HEK293T (cell line): Measurements from ENCODE around the gene SYNGR1.

Source experiments
- CTCF ChIA-PET: fragments of 350-600 bp; formaldehyde crosslinking; extraction: SDS; loops from one replicate; lab custom pipeline; 2021; ENCODE audit warnings: antibody characterized with exemption, inconsistent platforms; lab: Yijun Ruan, JAX
- POLR2A ChIA-PET: fragments of 350-600 bp; formaldehyde crosslinking; extraction: SDS; loops from one replicate; lab custom pipeline; 2020; ENCODE audit warnings: antibody characterized with exemption, inconsistent platforms; lab: Yijun Ruan, JAX
- DNase-seq: peaks from one replicate; pipeline ENCODE4 v3.0.0; 2012; ENCODE audit warnings: mixed read lengths; ENCODE audit errors: extremely low spot score
- ARNT ChIP-seq: fragments of 450-650 bp; IDR thresholded peaks from 2 replicates; pipeline ENCODE4 v1.6.1; 2017; ENCODE audit warnings: mild to moderate bottlenecking
- BHLHE40 ChIP-seq: fragments of 450-650 bp; IDR thresholded peaks from 2 replicates; pipeline ENCODE4 v1.6.1; 2016; ENCODE audit warnings: mild to moderate bottlenecking, moderate library complexity, borderline replicate concordance
- CTBP1 ChIP-seq: fragments of 450-650 bp; IDR thresholded peaks from 2 replicates; pipeline ENCODE4 v1.6.1; 2016; ENCODE audit warnings: borderline replicate concordance
- ELF4 ChIP-seq: fragments of 450-650 bp; IDR thresholded peaks from 2 replicates; pipeline ENCODE4 v1.6.1; 2017; ENCODE audit warnings: antibody characterized with exemption
- FOXA1 ChIP-seq: fragments of 450-650 bp; IDR thresholded peaks from 2 replicates; pipeline ENCODE4 v1.6.1; 2016; ENCODE audit warnings: mild to moderate bottlenecking
- FOXK2 ChIP-seq: fragments of 450-650 bp; IDR thresholded peaks from 2 replicates; pipeline ENCODE4 v1.6.1; 2016; ENCODE audit warnings: mild to moderate bottlenecking
- FOXM1 ChIP-seq: fragments of 450-650 bp; IDR thresholded peaks from 2 replicates; pipeline ENCODE4 v1.6.1; 2017; ENCODE audit warnings: mild to moderate bottlenecking, borderline replicate concordance
- HDGF ChIP-seq: fragments of 450-650 bp; IDR thresholded peaks from 2 replicates; pipeline ENCODE4 v1.6.1; 2017; ENCODE audit warnings: antibody characterized with exemption, borderline replicate concordance
- L3MBTL2 ChIP-seq: fragments of 450-650 bp; conservative IDR thresholded peaks from 2 replicates; pipeline ENCODE4 v1.6.1; 2016; ENCODE audit warnings: mild to moderate bottlenecking
- LEF1 ChIP-seq: fragments of 450-650 bp; IDR thresholded peaks from 2 replicates; pipeline ENCODE4 v1.6.1; 2017; ENCODE audit warnings: mild to moderate bottlenecking, borderline replicate concordance
- NFRKB ChIP-seq: fragments of 450-650 bp; IDR thresholded peaks from 2 replicates; pipeline ENCODE4 v1.6.1; 2016; ENCODE audit warnings: mild to moderate bottlenecking, moderate library complexity
- PKNOX1 ChIP-seq: fragments of 450-650 bp; IDR thresholded peaks from 2 replicates; pipeline ENCODE4 v1.6.1; 2016
- SP1 ChIP-seq: fragments of 450-650 bp; IDR thresholded peaks from 2 replicates; pipeline ENCODE4 v1.6.1; 2017
- SUZ12 ChIP-seq: fragments of 450-650 bp; IDR thresholded peaks from 2 replicates; pipeline ENCODE4 v1.6.1; 2016; ENCODE audit warnings: mild to moderate bottlenecking
- TARDBP ChIP-seq: fragments of 450-650 bp; IDR thresholded peaks from 2 replicates; pipeline ENCODE4 v1.6.1; 2016
- ZNF384 ChIP-seq: fragments of 450-650 bp; IDR thresholded peaks from 2 replicates; pipeline ENCODE4 v1.6.1; 2016

The SYNGR1 gene

GRCh38 chr22:39316440-39317083, 33.2 kb upstream of the SYNGR1 start:
- POLR2A ChIA-PET: interaction anchor here (0.7 to 7.7 kb wide), 16 partner anchors 10 to 209 kb away, joined by 3 to 176 read pairs (median 8); partner anchors contain the start of genes CBX7 and SYNGR1
- TF ChIP-seq FOXK2 (no peak), HDGF (peak; percentile 79; the same call in 1 of the 2 replicates)
- peak; percentile 60 for DNase-seq
- CTCF ChIA-PET: interaction anchor here (0.6 to 3.5 kb wide), 9 partner anchors 14 to 548 kb away, joined by 3 to 16 read pairs (median 3); no protein-coding TSS in a partner anchor

- DNase-seq: no peak
- POLR2A ChIA-PET: interaction anchor here (0.7 to 7.7 kb wide), 26 partner anchors 8 to 445 kb away, joined by 3 to 176 read pairs (median 8); partner anchors contain the start of genes ATF4, CBX6, CBX7 and MIEF1
- no peak for TF ChIP-seq FOXM1
- TF ChIP-seq HDGF: no peak
- no peak for TF ChIP-seq ARNT
- TF ChIP-seq LEF1: no peak
- TF ChIP-seq L3MBTL2: no peak
- no peak for TF ChIP-seq FOXK2
- TF ChIP-seq TARDBP: no peak
- no peak for TF ChIP-seq SP1
- no peak for TF ChIP-seq PKNOX1
- TF ChIP-seq CTBP1: no peak
- no peak for TF ChIP-seq FOXA1
- CTCF ChIA-PET: interaction anchor here (0.8 to 3.5 kb wide), 5 partner anchors 14 to 180 kb away, joined by 3 to 16 read pairs (median 4); no protein-coding TSS in a partner anchor
These were observed 32.6 kb upstream of the SYNGR1 start for GRCh38 chr22:39317084-39317774.

- ChIA-PET CTCF (interaction anchor here (0.5 to 3.5 kb wide), 4 partner anchors 13 to 163 kb away, joined by 4 to 16 read pairs (median 8); no protein-coding TSS in a partner anchor), POLR2A (interaction anchor here (0.7 to 7.7 kb wide), 54 partner anchors 8 to 618 kb away, joined by 3 to 176 read pairs (median 8); partner anchors contain the start of genes ATF4, CBX6, CBX7 and JOSD1)
- TF ChIP-seq LEF1 (no peak), SP1 (no peak)
- DNase-seq: no peak
These were observed 31.9 kb upstream of the SYNGR1 start for GRCh38 chr22:39317775-39318506.

GRCh38 chr22:39318507-39319283, 31.1 kb upstream of the SYNGR1 start:
- ChIA-PET POLR2A (interaction anchor here (0.6 to 7.7 kb wide), 74 partner anchors 7 to 637 kb away, joined by 3 to 176 read pairs (median 7); partner anchors contain the start of genes ATF4, CBX6, CBX7 and JOSD1), CTCF (interaction anchor here (0.5 to 2.1 kb wide), 3 partner anchors 12 to 164 kb away, joined by 3 to 10 read pairs (median 5); no protein-coding TSS in a partner anchor)
- peak; percentile 20; the same call in 1 of the 2 replicates for TF ChIP-seq L3MBTL2
- no peak for TF ChIP-seq SP1
- TF ChIP-seq NFRKB: 0 out of 2 replicates have a peak, but pooled peaks have one; percentile 17
- no peak for DNase-seq

GRCh38 chr22:39319284-39320022, 30.3 kb upstream of the SYNGR1 start, which contains the start of gene RPL3:
Gene RPL3 (minus strand): TSS chr22:39319623. CDS start chr22:39319597, 26 bp downstream.
- peak; percentile 97 for DNase-seq
- POLR2A ChIA-PET: interaction anchor here (0.6 to 7.7 kb wide), 108 partner anchors 8 to 1051 kb away, joined by 3 to 176 read pairs (median 5); partner anchors contain the start of genes ATF4, CBX7, JOSD1 and MIEF1
- TF ChIP-seq TARDBP (no peak), L3MBTL2 (peak; percentile 47; the same call in 1 of the 2 replicates), SUZ12 (no peak), HDGF (no peak), PKNOX1 (no peak; the same call in 1 of the 2 replicates), BHLHE40 (no peak), ARNT (peak; percentile 77; the same call in 1 of the 2 replicates), FOXA1 (no peak), ZNF384 (no peak), FOXM1 (peak; percentile 33; the same call in 1 of the 2 replicates), NFRKB (peak; percentile 66; the same call in 1 of the 2 replicates), SP1 (no peak), CTBP1 (peak; percentile 75; the same call in 1 of the 2 replicates), ELF4 (peak; percentile 99), FOXK2 (no peak), LEF1 (peak; percentile 90; the same call in 1 of the 2 replicates)
- CTCF ChIA-PET: interaction anchor here (0.7 to 1.7 kb wide), 3 partner anchors 12 to 24 kb away, joined by 3 to 7 read pairs (median 7); no protein-coding TSS in a partner anchor
